Natural killer cell (primary cell): ENCODE results near the gene ATF6. TPM values are rescaled to one million over a fixed set of nuclear protein-coding genes. Genes with fewer than 3 reads are reported as not detected.
A peak's percentile ranks its signal among the peaks of the same experiment; 100 is the strongest.

Experiments
- ATAC-seq, 3 donors: fragments of 150-1000 bp in 2 of 3; fragments of 200-7000 bp in 1 of 3; cut with Tn5 transposase; 1 replicate in 1 of 3; 2 replicates in 2 of 3; pipeline ENCODE4 v1.10.0; 2021; ENCODE audit warnings: mild to moderate bottlenecking in 2 of 3, moderate library complexity in 2 of 3
- DNase-seq, 2 donors: peaks; one replicate each; pipeline versions ENCODE4 v3.0.0 to v3.0.0-alpha.2; 2013 to 2021; ENCODE audit warnings: mixed read lengths in 1 of 2
- H3K27ac ChIP-seq: one replicate; pipeline ENCODE4 v1.5.1; 2013; ENCODE audit warnings: mild to moderate bottlenecking, low read length
- H3K27me3 ChIP-seq: one replicate; pipeline ENCODE4 v1.6.1; 2013; ENCODE audit warnings: low read length; ENCODE audit not compliant: control insufficient read depth, insufficient read depth
- H3K36me3 ChIP-seq: one replicate; pipeline ENCODE4 v1.6.1; 2013; ENCODE audit warnings: low read length; ENCODE audit not compliant: control insufficient read depth, insufficient read depth
- H3K4me1 ChIP-seq: one replicate; pipeline ENCODE4 v1.6.1; 2013; ENCODE audit warnings: low read length; ENCODE audit not compliant: control insufficient read depth, insufficient read depth
- H3K4me3 ChIP-seq: one replicate; pipeline ENCODE4 v1.5.1; 2013; ENCODE audit warnings: low read length
- H3K9me3 ChIP-seq: one replicate; pipeline ENCODE4 v1.6.1; 2013; ENCODE audit warnings: low read length; ENCODE audit not compliant: control insufficient read depth, insufficient read depth
- H3K27ac Mint-ChIP-seq, 2 donors: one replicate each; pipeline ENCODE4 v1.8.0; 2022; ENCODE audit warnings: mild to moderate bottlenecking in 2 of 2, mixed read lengths in 2 of 2, moderate library complexity in 1 of 2
- H3K27me3 Mint-ChIP-seq, 2 donors: one replicate each; pipeline ENCODE4 v1.8.0; 2022; ENCODE audit warnings: low read depth in 2 of 2, mixed read lengths in 2 of 2
- H3K36me3 Mint-ChIP-seq: one replicate; pipeline ENCODE4 v1.8.0; 2022; ENCODE audit warnings: mixed read lengths
- H3K4me1 Mint-ChIP-seq, 2 donors: one replicate each; pipeline ENCODE4 v1.8.0; 2022; ENCODE audit warnings: mixed read lengths in 2 of 2
- H3K4me3 Mint-ChIP-seq: one replicate; pipeline ENCODE4 v1.8.0; 2022; ENCODE audit warnings: mild to moderate bottlenecking, moderate library complexity, mixed read lengths
- H3K9me3 Mint-ChIP-seq, 2 donors: one replicate each; pipeline ENCODE4 v1.8.0; 2022; ENCODE audit warnings: mixed read lengths in 2 of 2
- WGBS: methylation state at CpG from one replicate; pipeline ENCODE4 v1.1.7; 2013; ENCODE audit warnings: missing lambda C conversion rate; ENCODE audit not compliant: insufficient coverage; 5-methylcytosine and 5-hydroxymethylcytosine counted together
- intact Hi-C: fragments of 100-400 bp; cut with micrococcal nuclease; formaldehyde crosslinking; loops from one replicate; pipeline ENCODE4 v1.14.2; 2022
- total RNA-seq, 4 donors: library from RNA; stranded (reverse); fragments of 120-200 nt in 1 of 4; gene quantifications; one replicate each; pipeline versions ENCODE4 v1.2.3 to v1.2.4, GENCODE V29; 2013 to 2022
- TF ChIP-seq, protein P1 (sequence below): fragments of 200-600 bp; IDR thresholded peaks from one replicate; pipeline ENCODE4 v1.8.0; 2022; ENCODE audit warnings: antibody characterized with exemption

The ATF6 gene
- total RNA-seq, 3 donors from 2014 or later (not counting 1 experiment from before 2014, with no cell fraction given) = 16.8 to 25.0 (median 21.8) TPM

DNA sequence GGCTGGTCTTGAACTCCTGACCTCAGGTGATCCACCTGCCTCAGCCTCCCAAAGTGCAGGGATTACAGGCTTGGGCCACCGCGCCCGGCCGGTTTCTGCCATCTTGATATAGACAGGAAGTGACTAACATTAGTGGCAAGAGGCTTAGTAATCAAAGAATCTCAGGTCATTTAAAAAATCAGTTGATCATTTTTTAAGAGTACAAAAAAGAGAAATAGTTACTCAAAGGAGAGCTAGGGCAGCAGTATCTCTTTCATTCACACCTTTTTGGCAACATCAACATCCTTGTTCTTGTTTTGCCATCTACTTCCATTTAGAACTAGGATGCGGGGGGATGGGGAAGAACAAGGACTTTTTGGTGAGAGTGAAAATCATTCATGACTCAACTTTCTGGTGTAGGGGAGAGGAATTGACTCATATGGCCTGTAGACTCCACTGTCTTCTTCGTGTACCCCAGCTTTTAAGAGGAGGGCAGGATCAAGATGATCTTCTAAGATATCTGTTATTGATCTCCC, 36.0 kb upstream of the ATF6 start:
- peak overlapping the region; percentile 36 to 98 for H3K27ac Mint-ChIP-seq
- H3K27me3 Mint-ChIP-seq = no peaks in the 10 kb centered on the region
- no peak overlapping the region for H3K27ac ChIP-seq
- H3K4me3 ChIP-seq = no peak overlapping the region
- TF ChIP-seq, protein P1, sequence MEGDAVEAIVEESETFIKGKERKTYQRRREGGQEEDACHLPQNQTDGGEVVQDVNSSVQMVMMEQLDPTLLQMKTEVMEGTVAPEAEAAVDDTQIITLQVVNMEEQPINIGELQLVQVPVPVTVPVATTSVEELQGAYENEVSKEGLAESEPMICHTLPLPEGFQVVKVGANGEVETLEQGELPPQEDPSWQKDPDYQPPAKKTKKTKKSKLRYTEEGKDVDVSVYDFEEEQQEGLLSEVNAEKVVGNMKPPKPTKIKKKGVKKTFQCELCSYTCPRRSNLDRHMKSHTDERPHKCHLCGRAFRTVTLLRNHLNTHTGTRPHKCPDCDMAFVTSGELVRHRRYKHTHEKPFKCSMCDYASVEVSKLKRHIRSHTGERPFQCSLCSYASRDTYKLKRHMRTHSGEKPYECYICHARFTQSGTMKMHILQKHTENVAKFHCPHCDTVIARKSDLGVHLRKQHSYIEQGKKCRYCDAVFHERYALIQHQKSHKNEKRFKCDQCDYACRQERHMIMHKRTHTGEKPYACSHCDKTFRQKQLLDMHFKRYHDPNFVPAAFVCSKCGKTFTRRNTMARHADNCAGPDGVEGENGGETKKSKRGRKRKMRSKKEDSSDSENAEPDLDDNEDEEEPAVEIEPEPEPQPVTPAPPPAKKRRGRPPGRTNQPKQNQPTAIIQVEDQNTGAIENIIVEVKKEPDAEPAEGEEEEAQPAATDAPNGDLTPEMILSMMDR = no peak
- no peak overlapping the region for H3K4me3 Mint-ChIP-seq
- H3K4me1 ChIP-seq = peaks cover 39% of the 10 kb centered on the region
- DNase-seq (peak in 1 of 2 donors; percentile 43), ATAC-seq (no peak)
- no peaks in the 10 kb centered on the region for H3K27me3 ChIP-seq
- peaks cover 52 to 53% of the 10 kb centered on the region in 2 donors for H3K4me1 Mint-ChIP-seq
- no peaks in the 10 kb centered on the region for H3K36me3 ChIP-seq
- no peaks in the 10 kb centered on the region for H3K9me3 Mint-ChIP-seq
- WGBS = 47% methylated on average over 6 of the region's 6 CpGs
- H3K36me3 Mint-ChIP-seq = no peaks in the 10 kb centered on the region
- H3K9me3 ChIP-seq = no peaks in the 10 kb centered on the region
- intact Hi-C loops = loop anchor here (10.0 kb wide), 1 partner anchor 515 kb away; the partner anchor contains the start of gene FCER1G

DNA sequence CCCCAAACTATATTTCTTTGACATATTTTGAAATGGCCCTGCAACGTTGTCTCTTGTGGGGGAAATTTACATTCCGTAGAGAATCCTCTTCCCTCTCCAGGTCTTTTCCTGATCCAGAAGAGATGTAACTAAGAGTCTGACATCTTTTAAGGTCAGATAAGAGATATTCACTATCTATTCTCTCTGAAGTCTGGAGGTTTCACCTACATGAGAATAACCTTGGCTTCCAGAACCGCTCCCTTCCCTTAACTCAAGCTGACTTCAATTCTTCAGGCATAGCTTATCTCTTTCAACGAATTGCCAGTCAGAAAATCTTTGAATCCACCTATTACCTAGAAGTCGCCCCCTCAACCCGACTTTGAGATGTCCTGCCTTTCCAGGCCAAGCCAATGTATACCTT, 34.9 kb upstream of the ATF6 start:
- no peak overlapping the region for H3K27ac ChIP-seq
- no peaks in the 10 kb centered on the region for H3K27me3 ChIP-seq
- H3K9me3 Mint-ChIP-seq = no peaks in the 10 kb centered on the region
- H3K4me3 ChIP-seq = no peak overlapping the region
- H3K9me3 ChIP-seq = no peaks in the 10 kb centered on the region
- H3K27ac Mint-ChIP-seq = no peak overlapping the region
- H3K4me1 Mint-ChIP-seq = peaks cover 42 to 47% of the 10 kb centered on the region in 2 donors
- intact Hi-C loops = loop anchor here (10.0 kb wide), 1 partner anchor 516 kb away; the partner anchor contains the start of gene FCER1G
- H3K4me3 Mint-ChIP-seq = no peak overlapping the region
- no peaks in the 10 kb centered on the region for H3K36me3 Mint-ChIP-seq
- H3K36me3 ChIP-seq = no peaks in the 10 kb centered on the region
- no peaks in the 10 kb centered on the region for H3K27me3 Mint-ChIP-seq
- H3K4me1 ChIP-seq = peaks cover 28% of the 10 kb centered on the region
- DNase-seq (no peak), ATAC-seq (no peak)
- 92% methylated on average over 4 of the region's 6 CpGs for WGBS
- TF ChIP-seq, protein P1 = no peak

DNA sequence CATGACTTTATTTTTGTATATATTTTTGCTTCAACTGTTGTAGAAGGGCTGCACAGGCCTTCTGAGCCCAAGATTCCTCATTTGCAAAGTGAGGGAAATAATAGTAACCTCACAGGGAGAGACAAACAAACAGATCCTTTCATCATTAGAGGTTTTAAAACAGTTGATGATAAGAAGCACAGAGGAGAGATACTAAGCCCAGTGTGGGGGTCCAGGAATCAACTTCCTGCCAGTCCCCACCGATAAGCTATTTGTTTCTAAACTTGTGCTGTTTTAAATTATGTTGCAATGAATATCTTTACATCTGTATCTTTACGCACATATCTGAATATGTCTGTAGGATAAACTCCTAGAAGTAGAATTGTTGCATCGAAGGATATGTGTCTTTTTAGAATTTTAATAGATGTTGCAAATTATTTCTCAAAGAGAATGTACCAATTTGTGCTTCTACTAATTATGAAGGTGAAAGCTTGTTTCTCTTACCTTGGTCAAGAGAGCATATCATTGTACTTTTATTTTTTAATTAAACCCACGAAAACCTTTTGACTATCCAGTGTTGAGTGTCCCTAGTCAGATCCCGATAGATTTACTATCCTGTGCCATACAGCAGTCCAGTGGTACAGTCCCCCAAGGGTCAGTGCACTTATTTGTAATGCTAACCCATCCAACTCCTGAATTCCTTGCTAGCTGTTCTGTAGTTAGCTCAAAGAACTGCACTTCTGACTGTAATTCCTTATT, 34.0 kb upstream of the ATF6 start:
- peaks cover 40 to 51% of the 10 kb centered on the region in 2 donors for H3K4me1 Mint-ChIP-seq
- Histone ChIP-seq H3K27ac (no peak overlapping the region), H3K36me3 (no peaks in the 10 kb centered on the region), H3K4me3 (no peak overlapping the region), H3K27me3 (no peaks in the 10 kb centered on the region), H3K4me1 (peaks cover 27% of the 10 kb centered on the region), H3K9me3 (no peaks in the 10 kb centered on the region)
- ATAC-seq = no peak
- no peaks in the 10 kb centered on the region for H3K27me3 Mint-ChIP-seq
- H3K36me3 Mint-ChIP-seq = no peaks in the 10 kb centered on the region
- no peak overlapping the region for H3K4me3 Mint-ChIP-seq
- 76% methylated on average over 3 of the region's 5 CpGs for WGBS
- no peak overlapping the region for H3K27ac Mint-ChIP-seq
- H3K9me3 Mint-ChIP-seq = no peaks in the 10 kb centered on the region
- intact Hi-C loops = loop anchor here (10.0 kb wide), 1 partner anchor 517 kb away; the partner anchor contains the start of gene FCER1G
- no peak for DNase-seq
- TF ChIP-seq, protein P1 = no peak
